ENCODE results near the gene MUC13. TPM values are rescaled to one million over a fixed set of nuclear protein-coding genes. Genes with fewer than 3 reads are reported as not detected.

Gene MUC13
- total RNA-seq, 4 donors from 2014 or later, result not detected

DNA sequence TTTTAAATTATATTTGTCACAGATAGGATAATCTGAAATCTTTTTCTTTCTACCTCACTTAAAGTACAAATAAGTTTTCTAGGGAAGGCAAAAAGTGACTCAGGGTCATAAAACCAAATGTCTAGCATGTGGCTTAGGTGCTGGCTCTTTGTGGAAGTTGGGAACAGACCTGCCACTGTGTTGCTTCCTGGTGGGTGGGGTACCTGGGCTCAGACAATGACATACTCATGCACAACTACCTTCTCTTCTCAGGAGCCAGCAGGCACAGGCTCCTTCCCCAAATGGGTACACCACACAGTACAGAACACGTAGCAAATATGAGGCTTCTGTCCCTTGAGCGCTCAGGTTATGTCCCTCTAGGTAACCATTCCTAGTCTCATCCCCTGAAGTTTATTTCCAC is 40.1 kb upstream of the MUC13 start:
- WGBS, 2 donors, result 92% methylated on average over 2 of the region's 2 CpGs
- no peak for DNase-seq (ENCODE audit: low spot score in 2 of 2)
- TF ChIP-seq POLR2A (IDR thresholded peaks at IDR 0.05), result no peak
- TF ChIP-seq, protein P1, sequence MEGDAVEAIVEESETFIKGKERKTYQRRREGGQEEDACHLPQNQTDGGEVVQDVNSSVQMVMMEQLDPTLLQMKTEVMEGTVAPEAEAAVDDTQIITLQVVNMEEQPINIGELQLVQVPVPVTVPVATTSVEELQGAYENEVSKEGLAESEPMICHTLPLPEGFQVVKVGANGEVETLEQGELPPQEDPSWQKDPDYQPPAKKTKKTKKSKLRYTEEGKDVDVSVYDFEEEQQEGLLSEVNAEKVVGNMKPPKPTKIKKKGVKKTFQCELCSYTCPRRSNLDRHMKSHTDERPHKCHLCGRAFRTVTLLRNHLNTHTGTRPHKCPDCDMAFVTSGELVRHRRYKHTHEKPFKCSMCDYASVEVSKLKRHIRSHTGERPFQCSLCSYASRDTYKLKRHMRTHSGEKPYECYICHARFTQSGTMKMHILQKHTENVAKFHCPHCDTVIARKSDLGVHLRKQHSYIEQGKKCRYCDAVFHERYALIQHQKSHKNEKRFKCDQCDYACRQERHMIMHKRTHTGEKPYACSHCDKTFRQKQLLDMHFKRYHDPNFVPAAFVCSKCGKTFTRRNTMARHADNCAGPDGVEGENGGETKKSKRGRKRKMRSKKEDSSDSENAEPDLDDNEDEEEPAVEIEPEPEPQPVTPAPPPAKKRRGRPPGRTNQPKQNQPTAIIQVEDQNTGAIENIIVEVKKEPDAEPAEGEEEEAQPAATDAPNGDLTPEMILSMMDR (IDR thresholded peaks at IDR 0.05), result no peak
- no peak overlapping the region for H3K4me3 ChIP-seq (ENCODE audit: low read depth, poor library complexity, severe bottlenecking)
- intact Hi-C loops (cut with DNase I; ENCODE audit: low total_unique reads), result no loop called here

- TF ChIP-seq POLR2A (IDR thresholded peaks at IDR 0.05), result no peak
- TF ChIP-seq, protein P1 (IDR thresholded peaks at IDR 0.05), result no peak
- no peak overlapping the region for H3K4me3 ChIP-seq (ENCODE audit: low read depth, poor library complexity, severe bottlenecking)
- intact Hi-C loops (cut with DNase I; ENCODE audit: low total_unique reads), result no loop called here
- no peak for DNase-seq (ENCODE audit: low spot score in 2 of 2)
Observed at GRCh38 chr3:124973290-124973689, 38.7 kb upstream of the MUC13 start.

GRCh38 chr3:124972457-124972856 is 37.9 kb upstream of the MUC13 start:
- no peak overlapping the region for H3K4me3 ChIP-seq (ENCODE audit: low read depth, poor library complexity, severe bottlenecking)
- TF ChIP-seq, protein P1 (IDR thresholded peaks at IDR 0.05), result no peak
- no peak for TF ChIP-seq POLR2A (IDR thresholded peaks at IDR 0.05)
- 87 to 93% methylated on average over 3 of the region's 3 CpGs for WGBS, 2 donors
- intact Hi-C loops (cut with DNase I; ENCODE audit: low total_unique reads), result no loop called here
- no peak for DNase-seq (ENCODE audit: low spot score in 2 of 2)

GRCh38 chr3:124969963-124970722 is 35.6 kb upstream of the MUC13 start:
- intact Hi-C loops (cut with DNase I; ENCODE audit: low total_unique reads), result no loop called here
- no peak overlapping the region for H3K4me3 ChIP-seq (ENCODE audit: low read depth, poor library complexity, severe bottlenecking)
- TF ChIP-seq POLR2A (IDR thresholded peaks at IDR 0.05), result no peak
- TF ChIP-seq, protein P1 (IDR thresholded peaks at IDR 0.05), result no peak
- WGBS, 2 donors, result 92 to 93% methylated on average over 18 of the region's 18 CpGs
- no peak for DNase-seq (ENCODE audit: low spot score in 2 of 2)

- TF ChIP-seq POLR2A (IDR thresholded peaks at IDR 0.05), result no peak
- TF ChIP-seq, protein P1 (IDR thresholded peaks at IDR 0.05), result no peak
- intact Hi-C loops (cut with DNase I; ENCODE audit: low total_unique reads), result no loop called here
- DNase-seq (ENCODE audit: low spot score in 2 of 2), result no peak
- WGBS, 2 donors, result 74 to 79% methylated on average over 8 of the region's 8 CpGs
- no peak overlapping the region for H3K4me3 ChIP-seq (ENCODE audit: low read depth, poor library complexity, severe bottlenecking)
Observed at GRCh38 chr3:124969190-124969589, 34.6 kb upstream of the MUC13 start.

DNA sequence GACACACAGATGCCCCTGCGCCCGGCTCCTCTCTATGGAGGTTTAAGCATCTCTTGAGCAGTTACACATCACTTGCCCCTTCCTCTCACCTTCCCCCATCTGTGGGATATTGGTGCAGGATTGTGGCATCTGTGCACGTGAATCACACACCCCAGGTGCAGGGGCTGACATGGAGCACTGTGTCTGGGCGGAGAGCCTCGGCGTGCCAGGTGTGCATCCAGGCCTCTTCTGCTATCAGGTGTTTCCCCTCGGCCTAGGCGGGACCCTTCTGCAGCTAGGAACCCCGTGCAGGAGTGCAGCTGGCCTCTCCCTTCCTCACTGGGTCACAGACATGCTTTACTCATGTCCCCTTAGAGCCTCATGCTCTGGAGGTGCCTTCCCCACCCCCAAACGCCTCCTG is 33.4 kb upstream of the MUC13 start:
- intact Hi-C loops (cut with DNase I; ENCODE audit: low total_unique reads), result no loop called here
- H3K4me3 ChIP-seq (ENCODE audit: low read depth, poor library complexity, severe bottlenecking), result no peak overlapping the region
- no peak for DNase-seq (ENCODE audit: low spot score in 2 of 2)
- WGBS, 2 donors, result 71 to 73% methylated on average over 8 to 10 of the region's 10 CpGs
- TF ChIP-seq, protein P1 (IDR thresholded peaks at IDR 0.05), result no peak
- TF ChIP-seq POLR2A (IDR thresholded peaks at IDR 0.05), result no peak

Measured in lower leg skin (tissue), 4 donors.